K562 (cell line): ENCODE data around the gene CLCA1. TPM values are rescaled to one million over a fixed set of nuclear protein-coding genes. Genes with fewer than 3 reads are reported as not detected.

Source experiments
- ATAC-seq: fragments of 200-7000 bp; cut with Tn5 transposase; 3 replicates; pipeline ENCODE4 v1.9.1; 2020; ENCODE audit warnings: moderate library complexity
- BruUV-seq: library from RNA; stranded (reverse); fragments of 400-500 nt; replicated peaks from 2 replicates; lab custom pipeline; 2021; lab: Mats Ljungman, UMichigan
- CTCF ChIA-PET: fragments of 300-600 bp; formaldehyde crosslinking; extraction: SDS; loops from one replicate; lab custom pipeline; 2021; ENCODE audit warnings: low intra/inter-chr PET ratio; lab: Yijun Ruan, JAX
- POLR2A ChIA-PET: fragments of 300-600, 350-650 bp; sonication (Branson Sonifier 250); formaldehyde crosslinking; extraction: SDS; loops from one replicate; lab custom pipeline; 2021; ENCODE audit warnings: antibody characterized with exemption, inconsistent platforms; lab: Yijun Ruan, JAX
- DNase-seq, 4 experiments: peaks; one replicate each; pipeline versions ENCODE4 v3.0.0 to v3.0.0-alpha.2; 2011 to 2018; ENCODE audit warnings: low spot score in 3 of 4, mixed read lengths in 3 of 4; ENCODE audit errors: extremely low read depth in 1 of 4
- FAIRE-seq: peaks from 2 replicates; lab custom pipeline; 2011; peaks lifted over from hg19 to GRCh38; lab: Jason Lieb, UNC
- H2AFZ ChIP-seq: 2 replicates; pipeline ENCODE4 v1.6.0; 2011; ENCODE audit warnings: low read depth, low read length, control low read depth, inconsistent platforms
- H3K27ac ChIP-seq: fragments of 200-600 bp; 3 replicates; pipeline ENCODE4 v1.8.0; 2011; ENCODE audit warnings: low read depth, mild to moderate bottlenecking, control low read depth, inconsistent platforms, low read length, moderate library complexity, mixed read lengths; ENCODE audit errors: extremely low read depth
- H3K27me3 ChIP-seq, 2 experiments: fragments of 300-600 bp in 1 of 2; 2 replicates in 1 of 2; 3 replicates in 1 of 2; pipeline versions ENCODE4 v1.6.0 to v1.8.0; 2011; ENCODE audit warnings: inconsistent platforms in 2 of 2, low read length in 2 of 2, mild to moderate bottlenecking in 1 of 2, mixed read lengths in 1 of 2, moderate library complexity in 1 of 2; ENCODE audit not compliant: control insufficient read depth in 2 of 2, insufficient read depth in 2 of 2
- H3K36me3 ChIP-seq: fragments of 300-600 bp; 3 replicates; pipeline ENCODE4 v1.8.0; 2011; ENCODE audit warnings: mild to moderate bottlenecking, low read length, inconsistent platforms; ENCODE audit not compliant: control insufficient read depth, insufficient read depth
- H3K4me1 ChIP-seq, 2 experiments: fragments of 200-600 bp in 1 of 2; replicated peaks in 1 of 2; 2 replicates in 1 of 2; 3 replicates in 1 of 2; pipeline versions ENCODE4 v1.5.1 to v1.8.0; 2011; ENCODE audit warnings: inconsistent platforms in 2 of 2, low read length in 2 of 2, mild to moderate bottlenecking in 1 of 2, mixed read lengths in 1 of 2, moderate library complexity in 1 of 2; ENCODE audit not compliant: control insufficient read depth in 2 of 2, insufficient read depth in 2 of 2
- H3K4me2 ChIP-seq: 2 replicates; pipeline ENCODE4 v1.6.1; 2011; ENCODE audit warnings: low read length, control low read depth, inconsistent platforms, mixed read lengths; ENCODE audit not compliant: insufficient read depth
- H3K4me3 ChIP-seq: fragments of 200-600 bp; sonication (generic), shearing (Covaris generic); 2 replicates; pipeline ENCODE4 v1.5.1; 2016; ENCODE audit warnings: control low read depth, inconsistent platforms
- H3K79me2 ChIP-seq: fragments of 200-600 bp; 3 replicates; pipeline ENCODE4 v1.8.0; 2011; ENCODE audit warnings: low read length, inconsistent platforms; ENCODE audit not compliant: control insufficient read depth, insufficient read depth
- H3K9ac ChIP-seq, 2 experiments: 2 replicates each; pipeline versions ENCODE4 v1.6.0 to v1.6.1; 2011; ENCODE audit warnings: low read depth in 2 of 2, low read length in 2 of 2, control low read depth in 1 of 2, inconsistent platforms in 1 of 2, mild to moderate bottlenecking in 1 of 2, mixed read lengths in 1 of 2; ENCODE audit not compliant: insufficient read depth in 1 of 2
- H3K9me1 ChIP-seq: one replicate; pipeline ENCODE4 v1.6.0; 2011; ENCODE audit warnings: inconsistent platforms, mild to moderate bottlenecking, low read length, moderate library complexity; ENCODE audit not compliant: control insufficient read depth, insufficient read depth
- H3K9me3 ChIP-seq: replicated peaks from 2 replicates; pipeline ENCODE4 v1.5.1; 2011; ENCODE audit warnings: low read depth, low read length, inconsistent platforms; ENCODE audit not compliant: control insufficient read depth, insufficient read depth
- H4K20me1 ChIP-seq: replicated peaks from 2 replicates; pipeline ENCODE4 v1.6.1; 2011; ENCODE audit warnings: low read length, inconsistent platforms, mixed read lengths; ENCODE audit not compliant: control insufficient read depth, insufficient read depth
- ARID1B ChIP-seq: fragments of 450-650 bp; IDR thresholded peaks from 2 replicates; pipeline ENCODE4 v1.6.1; 2016; ENCODE audit warnings: antibody characterized with exemption, mild to moderate bottlenecking, inconsistent platforms
- DNMT1 ChIP-seq: fragments of 450-650 bp; IDR thresholded peaks from 2 replicates; pipeline ENCODE4 v1.6.1; 2016; ENCODE audit warnings: antibody characterized with exemption, mild to moderate bottlenecking
- ELF1 ChIP-seq: fragments of 200-800 bp; sonication (Bioruptor generic); IDR thresholded peaks from 2 replicates; pipeline ENCODE4 v1.6.1; 2016; ENCODE audit warnings: missing genetic modification characterization, missing compliant biosample characterization
- FOXK1 ChIP-seq: sonication (generic); formaldehyde crosslinking; IDR thresholded peaks from 2 replicates; pipeline ENCODE4 v1.8.0; 2022; ENCODE audit warnings: missing genetic modification reagents, mild to moderate bottlenecking, borderline replicate concordance
- HMG20B ChIP-seq: fragments of 250-450 bp; sonication (Bioruptor Pico); IDR thresholded peaks from 2 replicates; pipeline ENCODE4 v1.5.0; 2021; ENCODE audit warnings: mild to moderate bottlenecking
- HNRNPH1 ChIP-seq: fragments of 200-400 bp; formaldehyde crosslinking; optimal IDR thresholded peaks from 2 replicates; pipeline ENCODE3; 2017; ENCODE audit warnings: low read depth, mild to moderate bottlenecking, low read length, moderate library complexity
- IRF2 ChIP-seq: sonication (generic); formaldehyde crosslinking; IDR thresholded peaks from 2 replicates; pipeline ENCODE4 v1.8.1; 2022; ENCODE audit warnings: mild to moderate bottlenecking, missing genetic modification reagents
- KDM2B ChIP-seq: fragments of 250-450 bp; sonication (Bioruptor Pico); IDR thresholded peaks from 2 replicates; pipeline ENCODE4 v1.8.0; 2021; ENCODE audit warnings: mild to moderate bottlenecking, moderate library complexity
- NR2F6 ChIP-seq: fragments of 450-650 bp; formaldehyde crosslinking; IDR thresholded peaks from 2 replicates; pipeline ENCODE4 v1.4.0; 2020; ENCODE audit warnings: mild to moderate bottlenecking
- NRF1 ChIP-seq, 2 experiments: fragments of 450-650 bp; IDR thresholded peaks in 1 of 2; conservative IDR thresholded peaks in 1 of 2; 2 replicates each; pipeline ENCODE4 v1.6.1; 2014; ENCODE audit warnings: mild to moderate bottlenecking in 2 of 2
- RBM22 ChIP-seq: fragments of 200-400 bp; formaldehyde crosslinking; IDR thresholded peaks from 2 replicates; pipeline ENCODE4 v1.6.1; 2018; ENCODE audit warnings: low read length, low read depth; ENCODE audit not compliant: poor library complexity, severe bottlenecking
- USF1 ChIP-seq: sonication (generic); formaldehyde crosslinking; IDR thresholded peaks from 2 replicates; pipeline ENCODE4 v1.9.0; 2022; ENCODE audit warnings: mild to moderate bottlenecking, missing genetic modification reagents
- ZBTB26 ChIP-seq: fragments of 450-650 bp; formaldehyde crosslinking; IDR thresholded peaks from 2 replicates; pipeline ENCODE4 v1.4.0; 2022; ENCODE audit warnings: missing genetic modification characterization
- ZC3H4 ChIP-seq: sonication (generic); formaldehyde crosslinking; IDR thresholded peaks from 2 replicates; pipeline ENCODE4 v1.9.0; 2021; ENCODE audit warnings: missing genetic modification reagents, borderline replicate concordance
- ZNF146 ChIP-seq: IDR thresholded peaks from one replicate; pipeline ENCODE4 v1.6.1; 2018; ENCODE audit warnings: missing compliant biosample characterization; ENCODE audit not compliant: unreplicated experiment
- ZNF212 ChIP-seq: fragments of 450-650 bp; formaldehyde crosslinking; IDR thresholded peaks from 2 replicates; pipeline ENCODE4 v1.4.0; 2020; ENCODE audit warnings: mild to moderate bottlenecking
- ZNF232 ChIP-seq: sonication (generic); formaldehyde crosslinking; IDR thresholded peaks from 2 replicates; pipeline ENCODE4 v1.8.0; 2022; ENCODE audit warnings: mild to moderate bottlenecking, missing genetic modification reagents
- WGBS: fragments of 100-300 bp; shearing (Covaris generic); methylation state at CpG from one replicate; pipeline ENCODE4 v1.1.6; 2016; ENCODE audit warnings: low coverage, mixed read lengths; ENCODE audit not compliant: insufficient coverage; ENCODE audit errors: missing lambda C conversion rate; 5-methylcytosine and 5-hydroxymethylcytosine counted together
- in situ Hi-C: fragments of 300-500 bp; cut with MboI; formaldehyde crosslinking; loops from 4 replicates; pipeline ENCODE4 v1.15.0; 2018; ENCODE audit warnings: inconsistent platforms, mixed read lengths
- intact Hi-C: fragments of 100-400 bp; cut with micrococcal nuclease; formaldehyde crosslinking; loops from 2 replicates; pipeline ENCODE4 v1.14.2; 2022
- polyA plus RNA-seq, 8 experiments: library from polyadenylated mRNA; depleted of rRNA in 4 of 8; stranded (reverse) in 5 of 8; unstranded in 3 of 8; fragments of >200 nt; fragmentation: Nextera tagmentation in 2 of 8; fragmentation: Illumina TruSeq in 1 of 8; extraction: Ambion mirVana in 2 of 8; extraction: Trizol in 1 of 8; gene quantifications; 2 replicates each; pipeline versions ENCODE4 v1.2.1 to v1.2.3, GENCODE V29; 2011 to 2014; ENCODE audit warnings: inconsistent platforms in 1 of 8, missing spikeins in 1 of 8
- total RNA-seq, 7 experiments: library from RNA; depleted of rRNA in 6 of 7; stranded (reverse); fragments of >200 nt in 6 of 7; fragmentation: Illumina TruSeq in 2 of 7; extraction: Trizol in 2 of 7; gene quantifications; 2 replicates each; pipeline versions ENCODE4 v1.2.1 to v1.2.3, GENCODE V29; 2011 to 2021; ENCODE audit warnings: low replicate concordance in 1 of 7

CLCA1 gene
- total and polyA plus RNA-seq, 9 of the 15 experiments (the other 6 are each of a cell fraction or from before 2014, with no cell fraction given): 0.03 to 0.08 (median 0.04) TPM; not detected in 6

- H2AFZ ChIP-seq: no peak overlapping the region
- no peaks in the 10 kb centered on the region for H3K9me1 ChIP-seq
These were observed 47.0 kb upstream of the CLCA1 start for GRCh38 chr1:86421601-86422280.

DNA sequence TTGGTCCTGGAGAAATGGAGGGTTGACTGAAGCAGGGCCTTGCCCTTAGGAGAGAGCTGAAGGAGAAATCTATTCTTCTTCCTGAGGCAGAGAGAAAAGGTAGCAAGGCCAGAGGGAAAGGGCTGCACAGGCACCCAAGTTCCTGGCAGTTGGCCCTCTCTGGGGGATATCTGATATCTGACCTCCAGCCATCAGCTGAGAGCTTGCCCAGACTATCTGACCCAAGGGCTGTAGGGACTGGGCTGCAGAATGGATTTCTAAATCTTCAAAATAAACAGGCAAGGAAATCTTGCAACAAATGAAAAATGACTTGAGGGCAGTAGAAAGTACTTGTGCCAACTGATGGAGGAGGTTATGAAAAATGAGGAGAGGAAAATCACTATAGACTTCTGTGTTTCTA is 45.3 kb upstream of the CLCA1 start:
- no peak overlapping the region for H3K4me3 ChIP-seq
- H3K79me2 ChIP-seq: no peaks in the 10 kb centered on the region
- in situ Hi-C loops (no loop called here), intact Hi-C loops (no loop called here)
- no peak overlapping the region for H3K4me2 ChIP-seq
- no peaks in the 10 kb centered on the region for H3K27me3 ChIP-seq
- H3K9ac ChIP-seq: no peak overlapping the region
- no peak overlapping the region for H3K27ac ChIP-seq
- H3K9me3 ChIP-seq: no peaks in the 10 kb centered on the region
- ChIA-PET POLR2A (no interaction called here), CTCF (interaction anchor here (1.7 kb wide), 1 partner anchor 77 kb away, joined by 3 read pairs; no protein-coding TSS in a partner anchor)
- FAIRE-seq (no peak), DNase-seq (no peak), ATAC-seq (no peak)
- no peak overlapping the region for H2AFZ ChIP-seq
- no peaks in the 10 kb centered on the region for H3K4me1 ChIP-seq
- no peaks in the 10 kb centered on the region for H3K36me3 ChIP-seq
- BruUV-seq: no TSS peak
- H4K20me1 ChIP-seq: no peaks in the 10 kb centered on the region
- no peaks in the 10 kb centered on the region for H3K9me1 ChIP-seq
- TF ChIP-seq ZC3H4 (no peak), KDM2B (CRISPR knock-in tag) (no peak), ZNF232 (CRISPR knock-in tag) (no peak), RBM22 (no peak), ZNF212 (CRISPR knock-in tag) (no peak), NR2F6 (CRISPR knock-in tag) (no peak), ARID1B (no peak), ZBTB26 (CRISPR knock-in tag) (no peak), USF1 (CRISPR knock-in tag) (no peak), NRF1 (conservative IDR thresholded peaks at IDR 0.05 in 1 of 2, IDR thresholded peaks at IDR 0.05 in 1 of 2) (no peak), ZNF146 (no peak), FOXK1 (no peak), IRF2 (no peak)

More at GRCh38 chr1:86421601-86422280, 47.0 kb upstream of the CLCA1 start:
- 32% methylated on average over 7 of the region's 7 CpGs for WGBS
- Histone ChIP-seq H3K36me3 (no peaks in the 10 kb centered on the region), H3K9ac (no peak overlapping the region), H3K9me3 (no peaks in the 10 kb centered on the region), H3K4me3 (no peak overlapping the region), H3K27ac (no peak overlapping the region), H3K27me3 (no peaks in the 10 kb centered on the region), H4K20me1 (no peaks in the 10 kb centered on the region), H3K79me2 (no peaks in the 10 kb centered on the region), H3K4me1 (no peaks in the 10 kb centered on the region), H3K4me2 (no peak overlapping the region)
- in situ Hi-C loops: no loop called here
- DNase-seq (no peak), FAIRE-seq (no peak), ATAC-seq (no peak)
- no peak for TF ChIP-seq DNMT1
- TF ChIP-seq HNRNPH1: no peak
- TF ChIP-seq ELF1 (tag): no peak
- TF ChIP-seq HMG20B (CRISPR knock-in tag): no peak
- TF ChIP-seq RBM22: no peak
- TF ChIP-seq NRF1 (conservative IDR thresholded peaks at IDR 0.05 in 1 of 2, IDR thresholded peaks at IDR 0.05 in 1 of 2): no peak
- CTCF ChIA-PET: interaction anchor here (1.7 kb wide), 1 partner anchor 78 kb away, joined by 3 read pairs; no protein-coding TSS in a partner anchor
- POLR2A ChIA-PET: interaction anchor here (1.6 kb wide), 1 partner anchor 9 kb away, joined by 3 read pairs; no protein-coding TSS in a partner anchor
- no TSS peak for BruUV-seq
- intact Hi-C loops: no loop called here
